Aorta (tissue), 5 donors: Measurements from ENCODE around the gene ACOT8. TPM values are rescaled to one million over a fixed set of nuclear protein-coding genes. Genes with fewer than 3 reads are reported as not detected.

Source experiments
- ATAC-seq: fragments of 200-7000 bp; cut with Tn5 transposase; one replicate; pipeline ENCODE4 v1.9.1; 2022; ENCODE audit warnings: moderate library complexity; ENCODE audit not compliant: low FRiP score
- DNase-seq, 2 donors: peaks; one replicate each; pipeline ENCODE4 v3.0.0-alpha.2; 2020
- H3K27ac ChIP-seq, 2 donors: one replicate each; pipeline ENCODE4 v1.5.1; 2013; ENCODE audit warnings: low read length in 2 of 2, mild to moderate bottlenecking in 2 of 2, moderate library complexity in 2 of 2, control low read depth in 1 of 2, inconsistent platforms in 1 of 2, low read depth in 1 of 2
- H3K27me3 ChIP-seq, 2 donors: one replicate each; pipeline ENCODE4 v1.6.1; 2013; ENCODE audit warnings: control low read depth in 1 of 2, low read length in 1 of 2, mild to moderate bottlenecking in 1 of 2, moderate library complexity in 1 of 2; ENCODE audit not compliant: insufficient read depth in 2 of 2, control insufficient read depth in 1 of 2
- H3K36me3 ChIP-seq, 2 donors: one replicate each; pipeline ENCODE4 v1.6.1; 2013; ENCODE audit warnings: control low read depth in 1 of 2, low read length in 1 of 2, mild to moderate bottlenecking in 1 of 2; ENCODE audit not compliant: insufficient read depth in 2 of 2, control insufficient read depth in 1 of 2
- H3K4me1 ChIP-seq, 2 donors: one replicate each; pipeline ENCODE4 v1.6.1; 2013; ENCODE audit warnings: low read length in 2 of 2, control low read depth in 1 of 2, mild to moderate bottlenecking in 1 of 2, moderate library complexity in 1 of 2; ENCODE audit not compliant: insufficient read depth in 2 of 2, control insufficient read depth in 1 of 2
- H3K4me3 ChIP-seq, 2 donors: one replicate each; pipeline ENCODE4 v1.5.1; 2013; ENCODE audit warnings: low read length in 2 of 2, control low read depth in 1 of 2, mild to moderate bottlenecking in 1 of 2
- H3K9me3 ChIP-seq: one replicate; pipeline ENCODE4 v1.6.1; 2013; ENCODE audit warnings: mild to moderate bottlenecking, low read length; ENCODE audit not compliant: control insufficient read depth
- WGBS, 2 donors: extraction: QIAGEN DNeasy Blood & Tissue Kit; methylation state at CpG; one replicate each; pipeline ENCODE4 v1.1.7; 2013; 5-methylcytosine and 5-hydroxymethylcytosine counted together
- intact Hi-C, 2 donors: fragments of 100-400 bp; cut with DNase I; formaldehyde crosslinking; loops; one replicate each; pipeline versions ENCODE4 v1.14.2 to v1.15.0; 2022
- polyA plus RNA-seq, 2 donors: library from polyadenylated mRNA; stranded (reverse); fragments of 200-250 nt; gene quantifications; one replicate each; pipeline ENCODE4 v1.2.3, GENCODE V29; 2013
- total RNA-seq, 2 donors: library from RNA; stranded (reverse); fragmentation: NEBNext Ultra II Directional; extraction: Animal tissue kit (Norgen Biotek cat#: 25700); gene quantifications; one replicate each; pipeline ENCODE4 v1.2.1, GENCODE V29; 2021
- donor health status: healthy with polysubstance abuse.
- donor health status: Bipolar disorder and iron deficiency.
- donor health status: DM: no; HTN: no; CAD: no.
- donor health status: DM: no; HTN: no; CAD: no.
- donor health status: DM: yes; HTN: yes; CAD: no.

The ACOT8 gene
- total and polyA plus RNA-seq, 4 donors = 11.2 to 32.5 (median 20.0) TPM

- H3K9me3 ChIP-seq = no peaks in the 10 kb centered on the region
- H3K36me3 ChIP-seq = no peaks in the 10 kb centered on the region
- no peak overlapping the region for H3K27ac ChIP-seq
- WGBS, 2 donors = 88 to 91% methylated on average over 7 of the region's 7 CpGs
- DNase-seq = no peak
- H3K4me3 ChIP-seq = no peak overlapping the region
- intact Hi-C loops = no loop called here
- no peaks in the 10 kb centered on the region for H3K4me1 ChIP-seq
- no peak for ATAC-seq
- no peaks in the 10 kb centered on the region for H3K27me3 ChIP-seq
Observed at GRCh38 chr20:45863543-45864470, 6.6 kb upstream of the ACOT8 start.

GRCh38 chr20:45861221-45862075 is 4.3 kb upstream of the ACOT8 start:
- no peak overlapping the region for H3K4me3 ChIP-seq
- DNase-seq (no peak), ATAC-seq (no peak)
- intact Hi-C loops = no loop called here
- no peaks in the 10 kb centered on the region for H3K27me3 ChIP-seq
- H3K36me3 ChIP-seq = no peaks in the 10 kb centered on the region
- no peaks in the 10 kb centered on the region for H3K9me3 ChIP-seq
- H3K27ac ChIP-seq = no peak overlapping the region
- H3K4me1 ChIP-seq = no peaks in the 10 kb centered on the region
- WGBS, 2 donors = 85 to 86% methylated on average over 7 of the region's 7 CpGs

GRCh38 chr20:45860560-45861220 is 3.5 kb upstream of the ACOT8 start:
- no peak overlapping the region for H3K4me3 ChIP-seq
- intact Hi-C loops = no loop called here
- H3K36me3 ChIP-seq = no peaks in the 10 kb centered on the region
- H3K4me1 ChIP-seq = no peaks in the 10 kb centered on the region
- H3K9me3 ChIP-seq = no peaks in the 10 kb centered on the region
- H3K27me3 ChIP-seq = no peaks in the 10 kb centered on the region
- ATAC-seq = no peak
- DNase-seq = no peak
- WGBS, 2 donors = 47 to 64% methylated on average over 7 of the region's 7 CpGs
- no peak overlapping the region for H3K27ac ChIP-seq

GRCh38 chr20:45859916-45860315 is 2.7 kb upstream of the ACOT8 start:
- Histone ChIP-seq H3K4me3 (no peak overlapping the region), H3K27me3 (no peaks in the 10 kb centered on the region), H3K27ac (no peak overlapping the region), H3K36me3 (no peaks in the 10 kb centered on the region), H3K9me3 (no peaks in the 10 kb centered on the region), H3K4me1 (peaks cover 0 to 2% of the 10 kb centered on the region in 2 donors)
- intact Hi-C loops = no loop called here
- WGBS, 2 donors = 84 to 86% methylated on average over 5 of the region's 5 CpGs
- no peak for ATAC-seq
- no peak for DNase-seq

GRCh38 chr20:45857882-45858216 is 657 bp upstream of the ACOT8 start:
- WGBS, 2 donors = 8 to 12% methylated on average over 13 of the region's 13 CpGs
- intact Hi-C loops = loop anchor here in 1 of 2 donors (2.0 kb wide), 1 partner anchor 23 kb away; no protein-coding TSS in a partner anchor
- Histone ChIP-seq H3K4me3 (peak overlapping the region; percentile 36 to 55), H3K4me1 (peaks cover 0 to 3% of the 10 kb centered on the region in 2 donors), H3K36me3 (no peaks in the 10 kb centered on the region), H3K9me3 (no peaks in the 10 kb centered on the region), H3K27me3 (no peaks in the 10 kb centered on the region), H3K27ac (peak overlapping the region in 1 of 2 donors; percentile 39)
- DNase-seq = no peak
- no peak for ATAC-seq

GRCh38 chr20:45853484-45853883 is 3.7 kb downstream of the ACOT8 start:
- ATAC-seq = no peak
- 52 to 84% methylated on average over 2 of the region's 2 CpGs for WGBS, 2 donors

GRCh38 chr20:45852326-45852725 is 4.9 kb downstream of the ACOT8 start:
- Histone ChIP-seq H3K9me3 (no peaks in the 10 kb centered on the region), H3K4me3 (no peak overlapping the region), H3K27ac (no peak overlapping the region), H3K27me3 (no peaks in the 10 kb centered on the region), H3K4me1 (peaks cover 0 to 3% of the 10 kb centered on the region in 2 donors), H3K36me3 (peaks cover 0 to 4% of the 10 kb centered on the region in 2 donors)
- ATAC-seq (no peak), DNase-seq (no peak)
- intact Hi-C loops = no loop called here
- WGBS, 2 donors = 95 to 98% methylated on average over 6 of the region's 6 CpGs

More at GRCh38 chr20:45853484-45853883, 3.7 kb downstream of the ACOT8 start:
- intact Hi-C loops = no loop called here
- Histone ChIP-seq H3K27ac (no peak overlapping the region), H3K9me3 (no peaks in the 10 kb centered on the region), H3K4me1 (peaks cover 0 to 3% of the 10 kb centered on the region in 2 donors), H3K4me3 (no peak overlapping the region), H3K36me3 (peaks cover 0 to 4% of the 10 kb centered on the region in 2 donors), H3K27me3 (no peaks in the 10 kb centered on the region)
- DNase-seq = no peak

GRCh38 chr20:45851501-45851900 is 5.7 kb downstream of the ACOT8 start:
- ATAC-seq = no peak
- DNase-seq = no peak
- H3K27ac ChIP-seq = no peak overlapping the region
- H3K27me3 ChIP-seq = no peaks in the 10 kb centered on the region
- H3K9me3 ChIP-seq = no peaks in the 10 kb centered on the region
- intact Hi-C loops = no loop called here
- H3K36me3 ChIP-seq = peaks cover 0 to 6% of the 10 kb centered on the region in 2 donors
- H3K4me1 ChIP-seq = peaks cover 0 to 3% of the 10 kb centered on the region in 2 donors
- H3K4me3 ChIP-seq = no peak overlapping the region
